Mesendoderm (in vitro differentiated cells): ENCODE results near the gene CLDN22.

Experiments
- DNase-seq: peaks from one replicate; pipeline ENCODE4 v3.0.0; 2013
- H2AK5ac ChIP-seq: 2 replicates; pipeline ENCODE4 v1.6.1; 2013; ENCODE audit warnings: low read length, inconsistent platforms
- H2BK120ac ChIP-seq: 2 replicates; pipeline ENCODE4 v1.6.1; 2013; ENCODE audit warnings: low read depth, mild to moderate bottlenecking, low read length, moderate library complexity, mixed read lengths
- H2BK15ac ChIP-seq: replicated peaks from 2 replicates; pipeline ENCODE4 v1.6.1; 2013; ENCODE audit warnings: low read depth, mild to moderate bottlenecking, moderate library complexity
- H2BK5ac ChIP-seq: 2 replicates; pipeline ENCODE4 v1.6.1; 2013; ENCODE audit warnings: low read length, inconsistent platforms
- H3K18ac ChIP-seq: 2 replicates; pipeline ENCODE4 v1.6.1; 2013; ENCODE audit warnings: mild to moderate bottlenecking, low read length, mixed read lengths
- H3K23ac ChIP-seq: one replicate; pipeline ENCODE4 v1.6.1; 2013; ENCODE audit warnings: low read length
- H3K27ac ChIP-seq: 2 replicates; pipeline ENCODE4 v1.5.1; 2013; ENCODE audit warnings: low read depth, mild to moderate bottlenecking, inconsistent platforms, low read length, moderate library complexity
- H3K27me3 ChIP-seq: 2 replicates; pipeline ENCODE4 v1.6.1; 2013; ENCODE audit warnings: low read length, control low read depth, mild to moderate bottlenecking, inconsistent platforms; ENCODE audit not compliant: insufficient read depth, poor library complexity
- H3K36me3 ChIP-seq: 2 replicates; pipeline ENCODE4 v1.6.1; 2013; ENCODE audit warnings: low read length, inconsistent platforms; ENCODE audit not compliant: control insufficient read depth, insufficient read depth
- H3K4ac ChIP-seq: one replicate; pipeline ENCODE4 v1.6.1; 2013; ENCODE audit warnings: low read depth, mild to moderate bottlenecking, low read length, moderate library complexity
- H3K4me1 ChIP-seq: 2 replicates; pipeline ENCODE4 v1.6.1; 2013; ENCODE audit warnings: low read depth, low read length, inconsistent platforms; ENCODE audit not compliant: control insufficient read depth
- H3K4me2 ChIP-seq: 2 replicates; pipeline ENCODE4 v1.6.1; 2013; ENCODE audit warnings: low read length
- H3K4me3 ChIP-seq: 2 replicates; pipeline ENCODE4 v1.5.1; 2013; ENCODE audit warnings: mild to moderate bottlenecking, low read length
- H3K56ac ChIP-seq: one replicate; pipeline ENCODE4 v1.6.1; 2013; ENCODE audit warnings: low read length
- H3K79me1 ChIP-seq: 2 replicates; pipeline ENCODE4 v1.6.1; 2013; ENCODE audit warnings: low read length, inconsistent platforms
- H3K79me2 ChIP-seq: 2 replicates; pipeline ENCODE4 v1.6.1; 2013; ENCODE audit warnings: mild to moderate bottlenecking, low read length; ENCODE audit not compliant: control insufficient read depth, insufficient read depth
- H3K9ac ChIP-seq: 2 replicates; pipeline ENCODE4 v1.6.1; 2013; ENCODE audit warnings: low read length, inconsistent platforms
- H4K5ac ChIP-seq: one replicate; pipeline ENCODE4 v1.6.1; 2013; ENCODE audit warnings: low read length
- H4K8ac ChIP-seq: one replicate; pipeline ENCODE4 v1.6.1; 2013; ENCODE audit warnings: low read depth, mild to moderate bottlenecking, control low read depth, low read length, moderate library complexity
- WGBS: extraction: QIAGEN DNeasy Blood & Tissue Kit; methylation state at CpG from one replicate; pipeline ENCODE4 v1.1.7; 2013; ENCODE audit warnings: low lambda C conversion rate, missing lambda C conversion rate; ENCODE audit not compliant: insufficient coverage; ENCODE audit errors: extremely low coverage; 5-methylcytosine and 5-hydroxymethylcytosine counted together

CLDN22 gene

DNA sequence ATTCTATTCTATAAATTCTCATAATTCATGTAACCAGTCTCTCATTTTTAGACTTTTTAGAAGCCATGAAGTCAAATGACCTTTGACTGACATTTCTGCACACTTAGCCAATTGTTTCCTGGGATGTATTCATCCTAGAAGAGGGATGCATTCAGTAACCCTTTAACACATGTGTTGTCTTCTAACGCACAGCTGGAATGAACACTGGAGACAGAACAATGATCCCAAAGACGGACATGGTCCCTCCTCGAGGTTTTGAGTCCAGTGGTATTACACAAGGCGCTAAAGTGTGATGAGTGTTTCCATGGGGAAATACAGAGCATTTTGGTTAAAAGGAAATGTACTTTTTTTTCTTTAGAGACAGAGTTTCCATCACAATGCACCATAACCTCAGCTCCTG, 42.0 kb upstream of the CLDN22 start:
- H3K4me3 ChIP-seq: no peak overlapping the region
- no peak overlapping the region for H3K27ac ChIP-seq
- DNase-seq: no peak
- no peak overlapping the region for H3K56ac ChIP-seq
- H3K4me1 ChIP-seq: no peaks in the 10 kb centered on the region
- no peaks in the 10 kb centered on the region for H3K27me3 ChIP-seq
- H3K4me2 ChIP-seq: no peak overlapping the region
- no peak overlapping the region for H3K9ac ChIP-seq
- WGBS: no CpG with 5 or more reads among the region's 4 CpGs
- H2BK5ac ChIP-seq: no peak overlapping the region
- no peaks in the 10 kb centered on the region for H3K79me2 ChIP-seq
- no peak overlapping the region for H4K5ac ChIP-seq
- no peaks in the 10 kb centered on the region for H3K36me3 ChIP-seq
- no peak overlapping the region for H2AK5ac ChIP-seq
- H2BK120ac ChIP-seq: no peak overlapping the region
- H3K23ac ChIP-seq: no peak overlapping the region
- no peak overlapping the region for H3K4ac ChIP-seq
- no peak overlapping the region for H3K18ac ChIP-seq
- H2BK15ac ChIP-seq: no peak overlapping the region
- no peak overlapping the region for H4K8ac ChIP-seq
- no peaks in the 10 kb centered on the region for H3K79me1 ChIP-seq

- no peaks in the 10 kb centered on the region for H3K27me3 ChIP-seq
- H3K4me1 ChIP-seq: no peaks in the 10 kb centered on the region
- no peaks in the 10 kb centered on the region for H3K79me2 ChIP-seq
- H3K56ac ChIP-seq: no peak overlapping the region
- H2BK15ac ChIP-seq: no peak overlapping the region
- no peak overlapping the region for H4K5ac ChIP-seq
- H3K36me3 ChIP-seq: no peaks in the 10 kb centered on the region
- H3K4me2 ChIP-seq: no peak overlapping the region
- no peak overlapping the region for H2BK5ac ChIP-seq
- H3K23ac ChIP-seq: no peak overlapping the region
- H3K4ac ChIP-seq: no peak overlapping the region
- no peak overlapping the region for H3K18ac ChIP-seq
- WGBS: no CpG with 5 or more reads among the region's 11 CpGs
- no peak overlapping the region for H3K9ac ChIP-seq
- H3K4me3 ChIP-seq: no peak overlapping the region
- no peaks in the 10 kb centered on the region for H3K79me1 ChIP-seq
- H4K8ac ChIP-seq: no peak overlapping the region
- no peak overlapping the region for H2BK120ac ChIP-seq
- peak; percentile 42 for DNase-seq
- no peak overlapping the region for H2AK5ac ChIP-seq
- no peak overlapping the region for H3K27ac ChIP-seq
These were observed 40.3 kb upstream of the CLDN22 start for GRCh38 chr4:183360161-183360919.

DNA sequence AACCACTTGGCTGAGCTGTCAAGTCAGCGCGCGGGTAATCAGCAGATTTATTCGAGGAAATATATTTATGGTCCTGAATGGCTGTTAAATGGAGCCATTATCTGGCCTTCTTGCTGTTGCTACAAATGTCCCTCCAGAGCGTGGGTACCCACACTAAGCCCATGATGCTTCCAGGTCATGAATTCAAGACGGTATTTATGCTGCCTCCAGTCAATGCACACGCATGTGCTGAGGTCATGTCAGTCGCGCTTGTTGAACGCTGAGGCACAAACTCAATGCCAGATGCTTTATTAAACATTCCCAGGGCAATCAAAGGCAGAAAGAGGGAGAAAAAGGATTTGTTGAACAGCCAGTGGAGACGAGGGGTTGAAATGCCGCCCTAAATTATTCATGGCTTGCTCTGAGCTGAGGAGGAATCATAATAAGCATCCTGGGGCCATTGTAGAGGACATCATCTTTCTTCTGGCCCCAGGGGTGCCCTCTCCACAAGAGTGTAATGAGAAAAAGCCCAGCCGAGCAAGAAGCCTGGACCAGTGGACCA, 38.2 kb upstream of the CLDN22 start:
- Histone ChIP-seq H3K79me2 (no peaks in the 10 kb centered on the region), H3K23ac (no peak overlapping the region), H3K4me2 (no peak overlapping the region), H2BK5ac (no peak overlapping the region), H3K4me1 (no peaks in the 10 kb centered on the region), H3K79me1 (no peaks in the 10 kb centered on the region), H3K9ac (no peak overlapping the region), H3K18ac (no peak overlapping the region), H4K8ac (no peak overlapping the region), H3K4ac (no peak overlapping the region), H3K36me3 (no peaks in the 10 kb centered on the region), H4K5ac (no peak overlapping the region), H2AK5ac (no peak overlapping the region), H3K27ac (no peak overlapping the region), H2BK15ac (no peak overlapping the region), H3K56ac (no peak overlapping the region), H2BK120ac (no peak overlapping the region), H3K27me3 (no peaks in the 10 kb centered on the region), H3K4me3 (no peak overlapping the region)
- no CpG with 5 or more reads among the region's 13 CpGs for WGBS
- DNase-seq: no peak

- Histone ChIP-seq H3K56ac (no peak overlapping the region), H3K79me1 (no peaks in the 10 kb centered on the region), H3K4me3 (no peak overlapping the region), H3K4me1 (no peaks in the 10 kb centered on the region), H2BK120ac (no peak overlapping the region), H3K36me3 (no peaks in the 10 kb centered on the region), H2BK15ac (no peak overlapping the region), H3K23ac (no peak overlapping the region), H4K5ac (no peak overlapping the region), H2BK5ac (no peak overlapping the region), H3K79me2 (no peaks in the 10 kb centered on the region), H3K27ac (no peak overlapping the region), H3K9ac (no peak overlapping the region), H3K4me2 (no peak overlapping the region), H3K18ac (no peak overlapping the region), H3K27me3 (no peaks in the 10 kb centered on the region), H2AK5ac (no peak overlapping the region), H4K8ac (no peak overlapping the region), H3K4ac (no peak overlapping the region)
- no CpG with 5 or more reads among the region's 20 CpGs for WGBS
- DNase-seq: no peak
These were observed 37.0 kb upstream of the CLDN22 start for GRCh38 chr4:183356931-183357675.

DNA sequence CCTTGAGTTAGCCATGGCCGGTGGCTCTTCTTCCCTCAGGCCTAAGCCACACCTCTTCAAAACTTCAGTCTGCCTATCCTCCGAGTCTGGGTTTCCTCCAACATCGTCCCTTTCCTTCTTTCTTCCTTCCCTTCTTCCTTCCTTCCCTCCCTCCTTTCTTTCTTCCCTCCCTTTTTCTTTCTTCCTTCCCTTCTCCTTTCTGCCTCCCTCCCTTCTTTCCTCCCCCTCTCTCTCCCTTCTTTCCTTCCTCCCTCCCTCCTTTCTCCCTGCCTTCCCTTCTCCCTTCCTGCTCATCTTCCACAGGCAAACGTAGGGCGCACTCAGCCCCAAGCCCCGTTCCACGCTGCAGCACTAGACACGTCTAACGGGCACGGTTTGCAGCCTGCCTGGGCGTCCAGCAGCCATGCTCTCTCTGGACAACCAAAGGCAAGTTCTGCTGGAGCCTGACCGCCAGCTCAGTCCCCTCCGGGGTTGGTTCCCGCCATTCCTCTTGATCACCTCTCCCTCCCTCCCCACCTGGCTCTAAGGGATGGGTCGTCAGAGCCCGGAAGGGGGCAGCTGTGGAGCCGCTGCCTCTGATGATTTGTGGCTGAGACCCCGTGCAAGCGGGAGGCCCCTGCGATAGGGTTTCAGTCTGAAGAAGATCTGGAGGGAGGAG, 36.2 kb upstream of the CLDN22 start:
- Histone ChIP-seq H3K23ac (no peak overlapping the region), H2BK5ac (no peak overlapping the region), H3K4ac (no peak overlapping the region), H3K27ac (no peak overlapping the region), H3K56ac (peak overlapping the region; percentile 7), H3K18ac (no peak overlapping the region), H3K36me3 (no peaks in the 10 kb centered on the region), H3K4me3 (no peak overlapping the region), H2BK15ac (no peak overlapping the region), H3K9ac (no peak overlapping the region), H3K4me1 (no peaks in the 10 kb centered on the region), H2AK5ac (no peak overlapping the region), H4K5ac (no peak overlapping the region), H3K79me2 (no peaks in the 10 kb centered on the region), H3K27me3 (no peaks in the 10 kb centered on the region), H2BK120ac (no peak overlapping the region), H3K4me2 (no peak overlapping the region), H4K8ac (no peak overlapping the region), H3K79me1 (no peaks in the 10 kb centered on the region)
- WGBS: no CpG with 5 or more reads among the region's 20 CpGs
- no peak for DNase-seq
